KMS-11 (cell line): ENCODE measurements around the gene TCF12.
"Not testable (repeated sequence)": the region's sequence is repeated elsewhere in the genome, so short reads cannot be mapped to it uniquely, and the experiment has no call there.

Experiments used
- H2AFZ ChIP-seq: fragments of 200-600 bp; sonication (generic); 2 replicates; pipeline ENCODE4 v1.6.1; 2016; ENCODE audit warnings: antibody characterized with exemption, mixed run types, low read depth
- H3K27ac ChIP-seq: fragments of 200-600 bp; sonication (generic); 2 replicates; pipeline ENCODE4 v1.6.1; 2016; ENCODE audit warnings: mild to moderate bottlenecking, mixed run types
- H3K27me3 ChIP-seq: fragments of 200-600 bp; sonication (generic); 2 replicates; pipeline ENCODE4 v1.6.1; 2017; ENCODE audit warnings: mild to moderate bottlenecking, low read depth, mixed run types, moderate library complexity; ENCODE audit not compliant: insufficient read depth
- H3K36me3 ChIP-seq: fragments of 200-600 bp; sonication (generic); 2 replicates; pipeline ENCODE4 v1.6.1; 2017; ENCODE audit warnings: mild to moderate bottlenecking, mixed run types; ENCODE audit not compliant: insufficient read depth
- H3K4me1 ChIP-seq: fragments of 200-600 bp; sonication (generic); 2 replicates; pipeline ENCODE4 v1.6.1; 2016; ENCODE audit warnings: mild to moderate bottlenecking, low read depth, mixed run types; ENCODE audit not compliant: poor library complexity, severe bottlenecking
- H3K4me2 ChIP-seq: fragments of 200-600 bp; sonication (generic); 2 replicates; pipeline ENCODE4 v1.7.0; 2016; ENCODE audit warnings: mild to moderate bottlenecking, mixed run types
- H3K4me3 ChIP-seq: fragments of 200-600 bp; sonication (generic); IDR thresholded peaks from 2 replicates; pipeline ENCODE4 v1.6.1; 2017; ENCODE audit warnings: low read depth, low read length, mixed read lengths; ENCODE audit not compliant: insufficient read depth
- H3K79me2 ChIP-seq: fragments of 200-600 bp; sonication (generic); 2 replicates; pipeline ENCODE4 v1.6.1; 2016; ENCODE audit warnings: low read depth, mixed run types; ENCODE audit not compliant: insufficient read depth
- H3K9ac ChIP-seq: fragments of 200-600 bp; sonication (generic); 2 replicates; pipeline ENCODE4 v1.6.1; 2016; ENCODE audit warnings: mild to moderate bottlenecking, mixed run types
- H4K20me1 ChIP-seq: fragments of 200-600 bp; sonication (generic); 2 replicates; pipeline ENCODE4 v1.6.1; 2016; ENCODE audit warnings: mild to moderate bottlenecking, mixed run types; ENCODE audit not compliant: insufficient read depth
- CTCF ChIP-seq: fragments of 200-600 bp; sonication (generic); conservative IDR thresholded peaks from 2 replicates; pipeline ENCODE4 v1.6.1; 2017; ENCODE audit warnings: low read depth, mild to moderate bottlenecking, antibody characterized with exemption, low read length, moderate library complexity, mixed read lengths

TCF12 gene

GRCh38 chr15:56948000-56948763 lies 29.7 kb downstream of the TCF12 start:
- Histone ChIP-seq H3K36me3 (no peaks in the 10 kb centered on the region), H4K20me1 (peaks cover 3% of the 10 kb centered on the region; the same call in 1 of the 2 replicates), H3K4me3 (no peak overlapping the region), H3K27ac (no peak overlapping the region), H3K27me3 (no peaks in the 10 kb centered on the region), H3K9ac (no peak overlapping the region), H3K4me1 (no peaks in the 10 kb centered on the region), H3K79me2 (peaks cover 36% of the 10 kb centered on the region; the same call in 1 of the 2 replicates), H3K4me2 (no peak overlapping the region), H2AFZ (no peak overlapping the region)
- TF ChIP-seq CTCF = no peak

- TF ChIP-seq CTCF = no peak
- H3K9ac ChIP-seq = no peak overlapping the region
- no peak overlapping the region for H3K27ac ChIP-seq
- no peaks in the 10 kb centered on the region for H3K36me3 ChIP-seq
- H2AFZ ChIP-seq = no peak overlapping the region
- H3K27me3 ChIP-seq = no peaks in the 10 kb centered on the region
- peaks cover 1% of the 10 kb centered on the region; the same call in 1 of the 2 replicates for H4K20me1 ChIP-seq
- no peak overlapping the region for H3K4me2 ChIP-seq
- H3K4me1 ChIP-seq = no peaks in the 10 kb centered on the region
- peaks cover 36% of the 10 kb centered on the region; the same call in 1 of the 2 replicates for H3K79me2 ChIP-seq
- H3K4me3 ChIP-seq = no peak overlapping the region
Measured at GRCh38 chr15:56948764-56949101, 30.3 kb downstream of the TCF12 start.

GRCh38 chr15:56950979-56951378 lies 32.5 kb downstream of the TCF12 start:
- Histone ChIP-seq H3K9ac (no peak overlapping the region), H3K27me3 (no peaks in the 10 kb centered on the region), H3K4me2 (no peak overlapping the region), H3K27ac (no peak overlapping the region), H3K4me3 (no peak overlapping the region), H3K36me3 (no peaks in the 10 kb centered on the region), H4K20me1 (no peaks in the 10 kb centered on the region), H2AFZ (no peak overlapping the region), H3K4me1 (no peaks in the 10 kb centered on the region), H3K79me2 (peaks cover 20% of the 10 kb centered on the region; the same call in 1 of the 2 replicates)
- no peak for TF ChIP-seq CTCF

GRCh38 chr15:56953790-56954189 lies 35.3 kb downstream of the TCF12 start:
- H3K4me3 ChIP-seq = no peak overlapping the region
- no peaks in the 10 kb centered on the region for H4K20me1 ChIP-seq

GRCh38 chr15:56955011-56955410 lies 36.6 kb downstream of the TCF12 start:
- Histone ChIP-seq H3K79me2 (peaks cover 29% of the 10 kb centered on the region; the same call in 1 of the 2 replicates), H3K4me1 (peaks cover 20% of the 10 kb centered on the region)
- not testable (repeated sequence) for H2AFZ ChIP-seq, H4K20me1 ChIP-seq, H3K4me2 ChIP-seq, H3K27ac ChIP-seq, H3K4me3 ChIP-seq, H3K9ac ChIP-seq, H3K36me3 ChIP-seq, H3K27me3 ChIP-seq

More at GRCh38 chr15:56953790-56954189, 35.3 kb downstream of the TCF12 start:
- H3K4me1 ChIP-seq = peaks cover 8% of the 10 kb centered on the region
- H3K4me2 ChIP-seq = no peak overlapping the region
- H3K27ac ChIP-seq = no peak overlapping the region
- no peaks in the 10 kb centered on the region for H3K36me3 ChIP-seq
- H3K79me2 ChIP-seq = peaks cover 22% of the 10 kb centered on the region; the same call in 1 of the 2 replicates
- H3K9ac ChIP-seq = no peak overlapping the region
- H2AFZ ChIP-seq = no peak overlapping the region
- no peaks in the 10 kb centered on the region for H3K27me3 ChIP-seq
- no peak for TF ChIP-seq CTCF
